OCI-LY7 (cell line): ENCODE results near the gene PTPRE.

Experiments used
- CTCF ChIP-seq: fragments of 200-600 bp; sonication (generic); conservative IDR thresholded peaks from 2 replicates; pipeline ENCODE4 v1.5.1; 2014; ENCODE audit warnings: mild to moderate bottlenecking, antibody characterized with exemption, low read length, moderate library complexity, mixed read lengths
- EZH2phosphoT487 ChIP-seq: fragments of 200-600 bp; sonication (generic); IDR thresholded peaks from 2 replicates; pipeline ENCODE4 v1.6.1; 2018; ENCODE audit warnings: low read depth, borderline replicate concordance, mild to moderate bottlenecking, mixed run types, antibody characterized with exemption, low read length, moderate library complexity, mixed read lengths

GRCh38 chr10:127869329-127869728, 37.6 kb upstream of the PTPRE start:
- no peak for TF ChIP-seq CTCF
- no peak for TF ChIP-seq EZH2phosphoT487
